Testis (tissue), 2 donors: ENCODE measurements around the gene RIBC2.
"Not testable (repeated sequence)": the region's sequence is repeated elsewhere in the genome, so short reads cannot be mapped to it uniquely, and the experiment has no call there.

Experiments used
- CTCF ChIP-seq, 3 experiments: fragments of 450-650 bp in 2 of 3; fragments of 200-600 bp in 1 of 3; sonication (generic) in 1 of 3; IDR thresholded peaks; one replicate each; pipeline ENCODE4 v1.5.1; 2016 to 2019; ENCODE audit warnings: antibody characterized with exemption in 3 of 3, mild to moderate bottlenecking in 2 of 3, moderate library complexity in 1 of 3
- POLR2A ChIP-seq: fragments of 450-650 bp; IDR thresholded peaks from one replicate; pipeline ENCODE4 v1.6.1; 2017; ENCODE audit warnings: antibody characterized with exemption, mild to moderate bottlenecking, moderate library complexity

- TF ChIP-seq CTCF (IDR thresholded peaks at IDR 0.05); POLR2A: not testable (repeated sequence)
Measured at GRCh38 chr22:45463691-45464090, 50.2 kb downstream of the RIBC2 start.
